HG02938 (cell line): ENCODE measurements around the gene KRTAP5-7.
"Not testable (repeated sequence)": the region's sequence is repeated elsewhere in the genome, so short reads cannot be mapped to it uniquely, and the experiment has no call there.

Source experiments
- ATAC-seq: cut with Tn5 transposase; IDR thresholded peaks from one replicate; pipeline ENCODE4 v1.9.1; 2021; ENCODE audit warnings: mild to moderate bottlenecking, moderate library complexity; ENCODE audit not compliant: unreplicated experiment

The KRTAP5-7 gene

GRCh38 chr11:71556018-71556417, 29.0 kb downstream of the KRTAP5-7 start:
- ATAC-seq = no peak

GRCh38 chr11:71557257-71557656, 30.2 kb downstream of the KRTAP5-7 start:
- no peak for ATAC-seq

GRCh38 chr11:71558996-71559395, 31.9 kb downstream of the KRTAP5-7 start:
- no peak for ATAC-seq

GRCh38 chr11:71562120-71562519, 35.1 kb downstream of the KRTAP5-7 start:
- no peak for ATAC-seq

- no peak for ATAC-seq
Measured at GRCh38 chr11:71563406-71563805, 36.3 kb downstream of the KRTAP5-7 start.

GRCh38 chr11:71564430-71564829, 37.4 kb downstream of the KRTAP5-7 start:
- no peak for ATAC-seq

- ATAC-seq = no peak
Measured at GRCh38 chr11:71565263-71565662, 38.2 kb downstream of the KRTAP5-7 start, which contains the start of gene KRTAP5-10. Gene KRTAP5-10 (plus strand): TSS chr11:71565563. CDS start chr11:71565588, 25 bp downstream.

- ATAC-seq = no peak
Measured at GRCh38 chr11:71566081-71566620, 39.1 kb downstream of the KRTAP5-7 start.

- not testable (repeated sequence) for ATAC-seq
Measured at GRCh38 chr11:71566626-71567599, 39.8 kb downstream of the KRTAP5-7 start.

- not testable (repeated sequence) for ATAC-seq
Measured at GRCh38 chr11:71567633-71568032, 40.6 kb downstream of the KRTAP5-7 start.

- ATAC-seq = no peak
Measured at GRCh38 chr11:71568704-71569349, 41.8 kb downstream of the KRTAP5-7 start.

GRCh38 chr11:71571101-71571850, 44.2 kb downstream of the KRTAP5-7 start:
- not testable (repeated sequence) for ATAC-seq

GRCh38 chr11:71572811-71573210, 45.7 kb downstream of the KRTAP5-7 start:
- no peak for ATAC-seq

- ATAC-seq = no peak
Measured at GRCh38 chr11:71574418-71574817, 47.4 kb downstream of the KRTAP5-7 start.

GRCh38 chr11:71575723-71576424, 48.8 kb downstream of the KRTAP5-7 start:
- ATAC-seq = no peak

- not testable (repeated sequence) for ATAC-seq
Measured at GRCh38 chr11:71576688-71577465, 49.8 kb downstream of the KRTAP5-7 start.

GRCh38 chr11:71577469-71578004, 50.5 kb downstream of the KRTAP5-7 start:
- no peak for ATAC-seq
